EH (cell line): ENCODE results near the gene EPB41L1.

ENCODE experiments used
- DNase-seq: peaks from one replicate; pipeline ENCODE4 v3.0.0-alpha.2; 2015; ENCODE audit warnings: low read depth

The EPB41L1 gene

DNA sequence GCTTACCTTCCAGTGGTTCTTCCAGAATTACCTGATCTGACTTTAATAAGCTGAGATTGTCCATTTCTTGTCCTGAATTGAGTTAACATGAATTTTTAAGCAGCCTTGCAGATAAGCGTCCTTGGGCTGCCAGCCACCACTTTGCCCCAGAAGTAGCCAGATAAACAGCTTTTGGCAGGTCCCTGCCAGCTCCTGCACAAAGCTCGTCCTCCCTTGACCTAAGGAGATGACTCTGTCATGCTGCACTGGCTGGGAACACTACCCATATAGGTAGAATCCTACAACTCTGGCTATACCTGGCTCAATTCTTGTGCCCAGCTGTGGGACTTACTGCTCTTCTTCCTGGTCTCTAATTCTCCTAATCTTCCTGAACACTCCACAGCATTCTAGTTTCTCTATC lies 42.1 kb downstream of the EPB41L1 start:
- no peak for DNase-seq

DNA sequence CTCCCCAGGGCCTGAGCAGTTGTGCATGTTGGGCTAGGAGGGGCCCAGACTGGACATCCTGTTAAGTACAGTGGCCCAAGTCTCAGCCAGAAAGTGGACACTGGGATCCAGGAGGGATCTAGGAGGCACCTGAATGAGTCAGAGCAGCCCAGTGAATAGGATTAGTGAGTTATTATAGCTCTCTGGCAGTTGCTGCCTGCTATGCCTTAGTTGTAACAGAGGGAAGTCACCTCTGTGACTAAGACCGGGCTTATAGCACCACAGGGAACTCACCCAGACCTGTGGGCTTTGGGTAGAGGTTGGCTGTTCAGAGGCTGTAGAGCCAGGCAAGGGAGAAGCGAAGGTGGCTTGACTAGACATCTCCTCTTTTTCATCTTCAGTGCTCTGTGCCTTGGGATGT lies 42.7 kb downstream of the EPB41L1 start:
- DNase-seq, result no peak

DNA sequence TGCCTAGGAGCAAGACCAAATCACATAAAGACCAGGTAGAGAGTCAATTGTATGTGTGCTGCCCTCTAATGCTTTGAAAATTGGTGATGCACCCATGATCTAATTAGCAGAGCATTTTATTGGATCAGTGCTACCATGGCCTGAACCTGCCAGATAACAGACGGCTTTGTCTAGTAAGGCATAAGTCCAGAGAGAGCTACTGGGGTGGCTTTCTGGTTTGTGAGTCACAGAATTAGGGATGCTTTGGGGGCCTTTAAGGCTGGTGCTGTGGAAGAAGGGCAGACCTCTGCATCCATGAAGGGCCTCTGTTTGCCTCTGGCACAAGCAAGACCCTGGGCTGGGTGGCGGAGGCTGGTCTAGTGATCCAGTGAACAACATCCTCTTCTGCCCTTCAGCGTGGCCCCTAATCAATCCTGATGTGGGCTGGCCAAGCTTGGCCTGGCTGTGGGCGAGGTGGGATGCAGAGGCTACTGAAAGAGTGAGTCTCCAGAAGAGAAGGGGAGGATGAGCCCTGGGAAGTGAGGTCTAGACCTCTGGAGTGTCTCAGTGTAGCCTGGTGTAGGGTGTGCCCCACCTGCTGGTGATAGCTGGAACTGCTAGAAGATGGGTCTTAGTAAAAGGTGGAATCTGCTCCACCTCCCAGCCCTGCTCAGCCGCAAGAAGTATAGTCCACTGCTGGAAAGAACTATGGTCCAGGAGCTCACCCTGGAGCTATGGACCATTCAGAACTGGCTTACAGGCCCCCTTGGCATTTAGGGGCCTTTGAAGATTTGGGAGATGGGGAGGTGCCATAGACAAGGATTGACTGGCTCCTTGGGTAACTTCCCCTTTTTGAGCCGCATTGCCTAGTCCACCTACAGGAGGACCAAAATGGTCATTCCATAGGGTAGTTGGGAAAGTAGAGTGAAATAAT lies 45.1 kb downstream of the EPB41L1 start:
- DNase-seq, result peak; percentile 78

DNA sequence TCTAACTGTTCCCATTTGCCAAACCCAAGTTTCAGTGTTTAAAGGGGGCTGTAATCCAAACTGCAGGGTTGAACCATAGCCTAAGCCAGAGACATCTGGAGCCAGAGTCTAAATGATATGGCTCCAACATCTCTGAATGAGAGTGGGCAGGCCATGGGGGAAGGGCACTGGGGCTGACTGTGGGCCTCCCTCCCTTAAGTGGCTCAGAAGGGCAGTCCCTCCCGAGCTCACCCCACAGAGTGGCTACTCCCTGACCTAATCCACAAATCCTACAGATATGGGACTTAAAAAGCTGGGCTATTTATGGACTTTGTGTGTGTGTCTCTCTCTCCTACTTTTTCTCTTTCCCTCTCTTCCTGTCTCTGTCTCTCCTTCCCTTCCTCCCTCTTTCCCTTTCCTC lies 45.9 kb downstream of the EPB41L1 start:
- DNase-seq, result no peak

DNA sequence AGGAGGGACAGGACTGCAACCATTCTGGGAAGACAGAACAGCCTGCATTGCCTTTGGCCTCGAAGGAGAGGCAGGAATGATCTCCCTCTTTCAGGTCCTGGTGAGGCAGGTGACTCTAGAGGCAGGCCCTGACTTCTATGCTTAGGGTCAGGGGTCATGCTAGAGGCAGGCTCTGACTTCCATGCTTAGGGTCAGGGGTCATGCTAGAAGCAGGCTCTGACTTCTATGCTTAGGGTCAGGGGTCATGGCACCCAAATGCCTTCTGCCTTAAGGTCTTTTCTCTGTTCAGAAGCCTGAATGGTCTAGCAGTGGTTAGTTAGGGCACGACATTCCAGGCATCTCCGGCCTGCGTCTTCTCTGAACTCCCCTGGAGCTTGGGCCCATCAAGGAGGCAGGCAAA lies 46.7 kb downstream of the EPB41L1 start:
- DNase-seq, result no peak

DNA sequence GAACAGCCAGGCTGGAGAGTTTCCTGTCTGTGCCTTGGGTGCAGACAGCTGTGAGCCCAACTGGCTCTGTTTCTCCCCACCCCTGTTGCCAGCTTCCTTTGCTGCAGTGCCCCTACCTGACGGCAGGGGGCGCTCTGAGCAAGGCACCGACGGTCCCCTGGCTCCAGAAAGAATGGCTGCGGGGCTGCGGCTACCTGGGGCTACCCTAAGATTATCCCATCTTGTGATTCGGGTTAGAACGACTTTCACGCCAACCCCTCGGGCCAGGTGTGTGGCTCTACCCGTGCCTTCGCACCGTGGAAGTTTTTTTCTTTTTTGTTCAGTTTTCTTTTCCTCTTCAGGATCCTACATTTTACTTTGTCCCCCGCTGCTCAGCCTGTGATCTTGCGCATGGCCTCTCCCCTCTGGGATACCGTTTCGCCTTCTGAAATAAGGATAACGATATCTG lies 48.4 kb downstream of the EPB41L1 start:
- DNase-seq, result peak; percentile 65

DNA sequence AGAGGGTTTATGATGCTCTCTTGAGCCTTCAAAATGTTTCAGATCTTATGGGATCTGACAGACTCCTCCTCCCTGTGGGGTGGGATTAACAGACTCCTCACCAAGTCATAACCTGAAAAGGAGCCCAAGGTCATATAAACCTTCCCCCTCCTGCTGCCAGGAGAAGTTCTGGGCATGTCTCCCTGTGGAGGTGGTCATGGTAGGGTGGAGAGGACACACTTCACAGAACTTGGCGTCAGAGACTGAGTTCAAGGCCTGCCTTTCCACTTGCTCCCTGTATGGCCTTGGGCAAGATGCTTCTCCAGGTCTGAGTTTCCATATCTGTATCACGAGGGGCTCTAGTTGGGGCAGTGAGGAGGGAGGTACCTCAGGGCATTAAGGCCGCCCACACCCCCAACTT lies 49.3 kb downstream of the EPB41L1 start:
- DNase-seq, result no peak

DNA sequence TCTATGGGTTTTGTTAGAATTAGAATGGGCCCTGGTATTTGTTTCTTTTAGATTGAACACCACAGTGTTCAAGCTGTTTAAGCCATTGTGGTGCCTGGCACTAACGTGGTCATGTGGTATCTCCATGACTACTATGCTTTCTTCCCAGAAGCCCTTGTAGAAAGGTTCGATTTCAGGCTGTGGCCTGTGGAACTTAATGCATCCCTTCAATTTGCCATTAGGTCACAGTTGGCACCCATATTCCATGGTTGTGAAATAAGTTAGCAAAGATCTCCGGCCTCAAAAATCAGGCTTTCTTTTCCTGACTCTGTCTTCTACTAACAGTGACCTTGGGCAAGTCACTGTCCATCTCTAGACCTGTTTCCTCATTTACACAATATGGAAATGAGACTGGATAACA lies 50.5 kb downstream of the EPB41L1 start:
- no peak for DNase-seq

DNA sequence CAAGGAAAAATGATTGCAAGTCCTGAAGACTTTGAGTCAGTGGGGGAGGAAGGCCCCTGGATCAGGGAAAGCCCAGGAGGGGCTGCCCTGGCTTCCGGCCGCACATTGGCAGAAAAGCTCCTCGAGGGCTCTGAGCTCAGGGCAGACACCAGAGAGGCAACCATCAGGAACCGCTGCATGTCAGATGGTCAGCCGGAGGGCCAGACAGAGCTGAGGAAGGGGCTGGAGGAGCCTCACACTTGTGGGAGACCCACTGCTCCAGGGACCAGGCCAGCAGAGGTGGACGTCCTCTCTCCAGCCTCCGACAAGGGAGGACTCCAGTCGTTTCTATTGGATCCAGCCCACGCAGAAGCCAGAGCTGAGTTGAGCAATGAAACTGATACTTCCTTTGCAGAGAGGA lies 51.5 kb downstream of the EPB41L1 start:
- no peak for DNase-seq

DNA sequence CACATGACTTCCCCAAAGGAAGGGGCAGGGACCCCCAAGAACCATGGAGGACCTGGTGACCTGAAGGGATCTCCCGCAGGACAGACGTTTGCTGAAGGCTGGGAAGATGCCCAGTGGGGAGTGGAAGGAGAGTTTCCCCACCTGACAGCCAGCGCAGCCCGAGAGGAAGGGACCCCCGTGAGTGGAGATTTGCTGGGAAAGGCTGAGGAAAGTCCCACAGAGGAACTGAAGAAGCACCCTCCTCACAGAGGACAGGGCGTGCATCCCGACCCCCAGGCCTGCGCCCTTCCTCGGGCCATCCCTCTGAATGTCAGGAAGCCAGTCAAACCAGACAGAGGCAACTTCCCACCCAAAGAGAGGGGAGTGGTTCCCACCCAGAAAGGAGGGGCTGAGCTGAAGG lies 52.1 kb downstream of the EPB41L1 start:
- no peak for DNase-seq

DNA sequence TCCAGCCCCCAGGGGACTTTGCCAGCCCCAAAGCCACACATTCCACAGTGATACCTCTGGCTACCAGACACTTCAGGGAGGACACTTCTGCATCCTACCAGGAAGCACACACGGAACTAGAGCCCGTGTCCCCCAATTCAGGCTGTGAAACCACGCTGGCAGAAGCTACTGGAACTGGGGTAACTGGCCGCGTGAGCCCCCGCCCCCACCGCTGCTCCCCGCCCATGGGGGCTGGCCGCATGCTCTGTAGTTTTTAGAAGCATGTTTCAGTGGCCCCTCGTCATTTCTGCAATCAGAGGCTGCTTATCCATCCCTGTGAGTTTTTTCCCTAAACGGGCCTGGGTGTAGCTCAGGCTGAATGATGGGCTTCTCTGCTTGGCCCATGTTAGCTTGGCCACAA lies 53.1 kb downstream of the EPB41L1 start:
- DNase-seq, result no peak

DNA sequence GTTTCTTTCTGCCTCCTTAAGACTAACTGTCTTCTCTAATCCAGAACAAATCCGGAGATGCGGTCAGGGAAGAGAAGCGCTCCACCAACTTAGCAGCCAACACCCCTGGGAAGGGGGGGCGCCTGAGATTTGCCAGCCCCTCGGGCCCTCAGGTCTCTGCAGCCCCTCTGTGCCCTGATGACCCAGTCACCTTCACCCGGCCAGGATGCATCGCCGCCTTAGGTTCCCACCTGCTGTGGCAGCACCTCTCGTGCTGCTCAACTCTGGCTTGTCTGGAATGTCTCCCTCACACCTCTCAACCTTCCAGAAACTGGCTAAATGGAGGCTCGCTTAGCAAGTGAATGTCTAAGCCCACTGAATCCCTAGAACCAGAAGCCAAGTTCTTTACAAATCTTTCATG lies 53.7 kb downstream of the EPB41L1 start:
- no peak for DNase-seq

DNA sequence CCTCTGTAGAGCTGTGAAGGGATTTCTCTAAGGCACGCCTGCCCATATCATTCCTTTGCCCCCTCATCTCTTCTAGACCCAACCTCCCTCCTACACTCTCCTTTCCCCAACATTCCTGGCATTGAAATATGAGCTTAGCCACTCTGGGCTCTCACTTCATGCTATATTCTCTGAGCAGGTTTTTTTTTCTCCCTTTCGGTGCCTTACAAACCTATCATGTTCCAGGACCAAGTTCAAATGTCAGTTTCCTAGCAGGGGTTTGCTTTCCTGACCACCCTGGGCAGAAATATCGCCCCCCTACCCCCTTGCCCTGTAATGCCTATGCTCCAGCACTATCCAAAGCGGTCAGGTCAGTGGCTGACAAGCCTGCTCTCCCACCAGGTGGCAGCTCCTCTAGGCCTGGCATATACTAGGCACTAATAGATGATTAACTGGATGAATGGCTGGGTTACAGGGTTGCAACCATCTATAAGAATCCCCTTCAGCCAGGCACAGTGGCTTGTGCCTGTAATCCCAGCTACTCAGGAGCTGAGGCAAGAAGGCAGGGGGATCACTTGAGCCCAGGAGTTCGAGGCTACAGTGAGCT lies 56.0 kb downstream of the EPB41L1 start:
- DNase-seq, result peak; percentile 4

DNA sequence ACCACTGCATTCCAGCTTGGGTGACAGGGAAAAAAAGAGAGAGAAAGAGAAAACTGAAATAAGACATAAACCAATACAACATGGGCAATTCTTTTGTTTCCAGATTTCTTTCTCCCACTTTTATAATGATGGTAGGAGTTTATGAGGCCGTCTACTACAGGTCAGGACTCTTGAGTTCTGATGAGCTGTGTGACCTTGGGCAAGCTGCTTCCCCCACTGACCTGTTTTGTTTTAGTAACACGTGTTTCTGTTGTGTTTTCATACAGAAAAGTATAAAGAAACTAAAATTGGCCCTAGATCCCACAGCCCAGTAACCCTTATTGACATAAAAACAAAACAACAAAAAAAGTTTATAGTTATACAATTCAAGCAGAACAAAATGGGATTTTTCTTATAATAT lies 58.8 kb downstream of the EPB41L1 start:
- no peak for DNase-seq

DNA sequence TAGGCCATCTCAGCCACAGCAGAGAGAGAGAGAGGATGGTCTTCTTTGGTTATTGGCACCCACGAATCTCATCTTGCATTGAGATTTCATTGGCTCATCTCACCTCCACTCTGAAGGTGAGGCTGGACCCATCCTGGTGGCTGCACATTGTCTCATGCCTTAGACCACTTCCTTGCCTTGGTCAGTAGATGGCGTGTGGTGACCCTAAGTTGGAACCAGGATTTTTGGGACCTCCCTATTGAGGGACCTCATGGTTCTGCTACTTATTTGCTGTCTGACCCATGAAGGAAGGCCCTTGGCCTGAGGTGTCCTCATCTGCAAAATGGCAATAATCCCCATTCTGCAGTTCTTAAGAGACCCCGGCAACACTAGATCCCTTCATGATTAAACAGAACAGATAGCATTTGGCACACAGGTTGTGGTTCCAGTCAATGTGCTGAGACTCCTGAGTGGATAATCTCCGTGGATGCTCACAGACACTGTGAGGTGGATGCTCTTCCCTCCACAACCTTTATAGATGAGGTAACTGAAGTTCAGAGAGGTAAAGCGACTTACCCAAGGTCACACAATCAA lies 60.2 kb downstream of the EPB41L1 start:
- DNase-seq, result peak; percentile 47

DNA sequence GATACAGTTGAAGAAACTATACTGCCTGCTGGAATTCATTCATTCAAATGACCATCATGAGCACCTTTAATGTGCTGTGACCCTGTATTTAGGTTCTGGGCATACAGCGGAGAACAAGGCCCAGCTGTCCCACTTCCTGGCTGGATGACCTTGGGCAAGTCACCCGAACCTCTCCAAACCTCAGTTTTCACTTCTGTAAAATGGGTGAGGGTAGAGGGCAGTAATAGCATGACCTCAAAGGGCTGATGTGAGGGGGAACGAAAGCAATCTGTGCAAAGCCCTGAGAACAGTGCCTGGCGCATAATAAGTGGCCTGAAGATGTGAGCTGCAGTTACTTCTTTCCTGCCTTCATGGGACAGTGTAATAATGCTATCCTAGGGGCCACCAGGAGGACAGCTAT lies 61.2 kb downstream of the EPB41L1 start:
- no peak for DNase-seq

DNA sequence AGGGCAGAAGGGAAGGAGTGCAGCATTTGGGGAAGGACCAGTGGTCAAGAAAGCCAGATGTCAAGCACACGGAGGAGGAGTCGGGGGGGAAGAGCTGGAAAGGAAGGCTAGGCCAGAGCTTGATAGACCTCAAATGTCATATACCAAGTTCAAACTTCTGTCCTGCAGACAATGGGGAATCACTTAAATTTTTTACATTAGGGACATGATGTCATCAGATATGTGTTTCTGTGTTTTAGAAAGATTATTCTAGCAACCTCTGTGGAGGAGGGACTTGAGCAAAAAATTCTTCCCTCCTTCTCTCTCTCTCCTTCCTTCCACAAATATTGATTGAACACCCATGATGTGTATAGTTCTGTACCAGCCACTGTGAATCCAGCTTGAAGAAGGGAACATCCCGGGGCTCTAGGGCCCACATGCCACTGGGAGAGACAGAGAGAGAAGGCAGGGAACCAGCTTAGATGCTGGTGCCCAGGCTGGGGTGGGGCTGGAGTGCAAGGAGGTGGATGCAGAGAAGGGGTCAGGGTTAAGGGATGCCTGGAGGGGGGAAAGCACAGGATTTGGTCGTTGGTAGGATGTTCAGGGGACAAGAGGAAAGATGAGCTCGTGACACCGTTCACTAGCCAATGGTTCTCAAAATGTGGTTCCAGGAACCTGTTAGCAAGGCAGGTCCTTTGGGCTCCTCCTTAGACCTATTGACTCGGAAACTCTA lies 61.9 kb downstream of the EPB41L1 start:
- no peak for DNase-seq

DNA sequence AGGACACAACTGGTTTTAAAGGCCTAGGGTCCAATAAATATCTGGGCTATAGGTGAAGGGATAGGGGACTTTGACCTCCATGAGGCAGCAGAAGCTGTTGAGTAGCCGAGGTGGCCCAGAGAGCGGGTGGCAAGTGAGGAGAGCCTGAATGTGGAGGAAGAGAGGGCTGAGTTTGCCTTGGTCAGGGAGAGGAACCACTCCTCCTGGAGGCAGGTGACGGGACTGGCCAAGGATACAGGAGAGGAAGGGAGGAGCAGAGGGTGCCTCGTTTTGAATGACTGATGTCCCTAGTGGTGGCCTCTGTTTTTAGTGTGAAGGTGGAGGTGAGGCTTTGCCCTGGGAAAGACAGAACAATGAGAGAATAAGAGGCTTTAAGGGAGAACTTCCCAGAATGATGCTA lies 62.7 kb downstream of the EPB41L1 start:
- DNase-seq, result no peak

DNA sequence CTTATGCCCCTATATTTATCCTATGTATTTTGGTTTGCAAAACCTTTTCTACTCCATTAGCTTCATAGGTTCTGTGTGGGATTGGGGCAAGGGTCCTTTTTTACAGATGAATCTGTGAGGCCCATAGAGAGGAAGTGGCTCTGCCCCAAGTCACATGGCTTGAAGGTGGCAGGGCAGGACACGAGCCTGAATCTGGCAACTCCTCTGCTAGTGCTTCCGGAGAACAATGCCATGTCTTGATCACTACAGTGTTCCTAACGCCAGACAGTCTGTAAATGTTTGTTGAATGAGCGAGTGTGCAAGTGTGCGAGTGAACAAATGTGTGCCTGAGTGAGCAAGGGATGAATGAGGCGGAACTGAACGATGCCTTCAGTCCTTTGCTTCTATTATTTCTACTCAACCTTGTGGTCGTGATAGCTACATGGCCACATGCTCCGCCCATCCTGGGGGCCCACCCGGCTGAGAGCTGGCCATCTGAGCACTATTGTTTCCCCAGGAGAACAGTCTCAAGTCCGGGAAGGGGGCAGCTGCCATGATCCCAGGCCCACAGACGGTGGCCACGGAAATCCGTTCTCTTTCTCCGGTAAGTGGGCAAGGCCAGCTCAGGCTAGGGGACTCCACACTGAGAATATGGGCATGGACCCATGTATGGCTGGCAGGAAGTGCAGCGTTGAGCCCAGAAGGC lies 64.0 kb downstream of the EPB41L1 start:
- no peak for DNase-seq

DNA sequence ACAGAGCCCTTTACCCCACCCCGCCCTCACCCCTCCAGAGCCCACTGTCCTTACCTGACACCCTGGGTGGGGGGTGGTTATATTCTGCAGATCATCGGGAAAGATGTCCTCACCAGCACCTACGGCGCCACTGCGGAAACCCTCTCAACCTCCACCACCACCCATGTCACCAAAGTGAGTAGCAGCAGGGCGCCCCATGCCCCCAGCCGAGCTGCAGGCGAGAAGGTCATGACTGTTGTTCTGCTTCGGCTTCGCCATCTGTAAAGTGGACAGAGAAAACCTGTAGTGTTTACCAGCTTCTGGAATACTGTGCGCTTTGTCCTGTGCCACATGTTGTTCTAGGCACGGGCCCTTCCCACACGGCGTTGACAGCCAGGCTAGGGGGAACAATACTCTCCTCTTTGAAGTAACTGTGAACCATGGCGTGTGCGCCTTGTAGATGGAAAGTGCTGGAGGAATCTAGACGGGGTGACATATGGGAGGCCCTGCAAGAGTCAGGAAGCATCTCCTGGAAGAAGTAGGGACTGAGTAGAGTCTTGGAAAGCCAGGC lies 65.2 kb downstream of the EPB41L1 start:
- DNase-seq, result no peak

DNA sequence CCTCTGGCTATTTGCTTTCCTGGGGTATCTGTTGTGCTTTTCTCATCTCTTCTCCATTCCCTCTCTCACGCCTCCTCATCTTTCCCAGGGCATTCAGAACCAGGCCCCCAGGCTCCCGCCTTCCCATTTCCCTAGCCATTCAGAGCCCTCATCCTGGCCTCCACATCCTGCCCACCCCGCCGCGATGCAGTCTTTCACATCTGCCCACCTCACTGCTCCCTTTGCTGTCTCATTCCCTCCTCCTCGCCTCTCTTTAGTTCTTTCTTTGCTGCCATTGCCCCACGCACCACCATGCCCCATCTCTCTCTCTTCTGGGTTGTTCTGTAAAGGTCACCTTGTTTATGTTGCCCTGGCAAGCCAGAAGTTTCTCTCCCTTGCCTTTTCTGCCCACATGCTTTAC lies 71.1 kb downstream of the EPB41L1 start:
- DNase-seq, result no peak

DNA sequence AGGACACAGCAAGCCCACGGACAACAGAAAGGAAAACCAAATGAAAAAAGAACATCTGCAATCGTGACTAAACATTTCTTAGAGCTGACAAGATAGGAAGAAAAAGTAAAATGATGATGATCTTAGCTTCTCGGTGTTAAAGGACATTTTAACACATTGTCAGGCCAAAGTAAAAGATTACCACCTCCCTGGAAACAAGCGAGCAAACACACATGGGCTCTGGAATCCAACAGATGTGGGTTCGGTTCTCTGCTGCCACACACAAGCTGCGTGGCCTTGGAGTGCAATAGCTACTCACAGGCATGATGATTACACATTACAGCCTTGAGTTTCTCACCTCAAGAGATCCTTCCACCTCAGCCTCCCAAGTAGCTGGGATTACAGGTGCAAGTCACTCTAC lies 74.2 kb downstream of the EPB41L1 start:
- no peak for DNase-seq
